Ovary (tissue), 3 donors: ENCODE data around the gene GALNT12.

Experiments used
- CTCF ChIP-seq, 3 donors: fragments of 450-650 bp in 2 of 3; fragments of 200-600 bp in 1 of 3; IDR thresholded peaks; one replicate each; pipeline versions ENCODE4 v1.5.1 to v1.8.0; 2016 to 2022; ENCODE audit warnings: antibody characterized with exemption in 3 of 3, mild to moderate bottlenecking in 1 of 3
- EP300 ChIP-seq: sonication (generic); formaldehyde crosslinking; IDR thresholded peaks from one replicate; pipeline ENCODE4 v1.6.1; 2017; ENCODE audit warnings: antibody characterized with exemption
- POLR2A ChIP-seq: fragments of 450-650 bp; IDR thresholded peaks from one replicate; pipeline ENCODE4 v1.6.1; 2017; ENCODE audit warnings: antibody characterized with exemption, mild to moderate bottlenecking, moderate library complexity
- donor health status: DM: no; HTN: no; CAD: no.

GRCh38 chr9:98877311-98877710 lies 69.8 kb downstream of the GALNT12 start:
- TF ChIP-seq CTCF (IDR thresholded peaks at IDR 0.05) (no peak), EP300 (no peak), POLR2A (no peak)
